WI38 (cell line): ENCODE measurements around the gene C4A.

Source experiments
- H3K4me3 ChIP-seq: 2 replicates; pipeline ENCODE4 v1.5.1; 2011; ENCODE audit warnings: low read depth, mild to moderate bottlenecking, control low read depth, low read length
- CTCF ChIP-seq: IDR thresholded peaks from 2 replicates; pipeline ENCODE4 v1.5.1; 2012; ENCODE audit warnings: low read depth, mild to moderate bottlenecking, control low read depth, low read length

Gene C4A

GRCh38 chr6:31945507-31946369, 36.1 kb upstream of the C4A start, which contains the start of gene CFB:
Gene CFB (plus strand): TSS chr6:31946095. CDS start chr6:31946222, 127 bp downstream.
- H3K4me3 ChIP-seq: no peak within 1 kb of the TSS

GRCh38 chr6:31946370-31946885, 35.4 kb upstream of the C4A start:
- H3K4me3 ChIP-seq: no peak overlapping the region
- TF ChIP-seq CTCF: no peak

More at GRCh38 chr6:31945507-31946369, 36.1 kb upstream of the C4A start, which contains the start of gene CFB:
- no peak for TF ChIP-seq CTCF

GRCh38 chr6:31947070-31947675, 34.7 kb upstream of the C4A start:
- TF ChIP-seq CTCF: no peak
- H3K4me3 ChIP-seq: no peak overlapping the region

GRCh38 chr6:31947864-31948263, 34.0 kb upstream of the C4A start:
- H3K4me3 ChIP-seq: no peak overlapping the region
- no peak for TF ChIP-seq CTCF

GRCh38 chr6:31948306-31948705, 33.6 kb upstream of the C4A start:
- no peak for TF ChIP-seq CTCF
- H3K4me3 ChIP-seq: no peak overlapping the region

GRCh38 chr6:31948753-31949413, 33.0 kb upstream of the C4A start:
- TF ChIP-seq CTCF: no peak
- H3K4me3 ChIP-seq: no peak overlapping the region
